ENCODE results near the gene FMN1.

DNA sequence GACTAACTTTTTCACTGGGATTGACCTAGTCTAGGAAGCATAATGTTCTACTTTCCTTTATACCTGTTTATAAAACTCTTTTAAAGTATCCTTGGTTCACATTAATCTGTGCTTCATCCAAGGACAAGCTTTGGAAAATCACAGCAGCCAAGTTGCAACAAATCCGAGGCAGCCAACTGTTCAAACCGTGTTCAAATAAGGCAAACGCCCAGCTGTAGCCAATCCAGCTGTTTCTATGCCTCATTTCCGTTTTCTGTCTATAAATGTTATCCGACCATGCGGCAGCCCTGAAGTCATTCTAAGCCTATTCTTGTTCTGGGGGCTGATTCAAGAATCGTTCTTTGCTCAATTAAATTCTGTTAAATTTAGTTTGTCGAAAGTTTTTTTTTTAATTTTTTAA, 78.3 kb downstream of the FMN1 start:
- TF ChIP-seq, protein P1, sequence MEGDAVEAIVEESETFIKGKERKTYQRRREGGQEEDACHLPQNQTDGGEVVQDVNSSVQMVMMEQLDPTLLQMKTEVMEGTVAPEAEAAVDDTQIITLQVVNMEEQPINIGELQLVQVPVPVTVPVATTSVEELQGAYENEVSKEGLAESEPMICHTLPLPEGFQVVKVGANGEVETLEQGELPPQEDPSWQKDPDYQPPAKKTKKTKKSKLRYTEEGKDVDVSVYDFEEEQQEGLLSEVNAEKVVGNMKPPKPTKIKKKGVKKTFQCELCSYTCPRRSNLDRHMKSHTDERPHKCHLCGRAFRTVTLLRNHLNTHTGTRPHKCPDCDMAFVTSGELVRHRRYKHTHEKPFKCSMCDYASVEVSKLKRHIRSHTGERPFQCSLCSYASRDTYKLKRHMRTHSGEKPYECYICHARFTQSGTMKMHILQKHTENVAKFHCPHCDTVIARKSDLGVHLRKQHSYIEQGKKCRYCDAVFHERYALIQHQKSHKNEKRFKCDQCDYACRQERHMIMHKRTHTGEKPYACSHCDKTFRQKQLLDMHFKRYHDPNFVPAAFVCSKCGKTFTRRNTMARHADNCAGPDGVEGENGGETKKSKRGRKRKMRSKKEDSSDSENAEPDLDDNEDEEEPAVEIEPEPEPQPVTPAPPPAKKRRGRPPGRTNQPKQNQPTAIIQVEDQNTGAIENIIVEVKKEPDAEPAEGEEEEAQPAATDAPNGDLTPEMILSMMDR (IDR thresholded peaks at IDR 0.05): no peak
- TF ChIP-seq POLR2A (IDR thresholded peaks at IDR 0.05): no peak
